PFSK-1 (cell line): ENCODE data around the gene MAST1.

ENCODE experiments used
- FOXP2 ChIP-seq: optimal IDR thresholded peaks from 2 replicates; pipeline ENCODE3; 2011; ENCODE audit warnings: borderline replicate concordance, control low read depth, inconsistent platforms; ENCODE audit not compliant: insufficient read depth; ENCODE audit errors: extremely low read length, extremely low read depth
- POLR2AphosphoS5 ChIP-seq: IDR thresholded peaks from 2 replicates; pipeline ENCODE4 v1.6.1; 2012; ENCODE audit warnings: low read depth, mild to moderate bottlenecking, control low read depth, low read length, moderate library complexity
- REST ChIP-seq, 2 experiments: IDR thresholded peaks; 2 replicates each; pipeline versions ENCODE4 v1.6.1 to v1.8.0; 2011 to 2012; ENCODE audit warnings: low read depth in 2 of 2, low read length in 2 of 2, control low read depth in 1 of 2, inconsistent platforms in 1 of 2, mild to moderate bottlenecking in 1 of 2, moderate library complexity in 1 of 2; ENCODE audit not compliant: insufficient read depth in 1 of 2
- SIN3A ChIP-seq: IDR thresholded peaks from 2 replicates; pipeline ENCODE4 v1.6.1; 2012; ENCODE audit warnings: mild to moderate bottlenecking, low read length, moderate library complexity, borderline replicate concordance; ENCODE audit not compliant: insufficient read depth
- TAF1 ChIP-seq: IDR thresholded peaks from 2 replicates; pipeline ENCODE4 v1.6.1; 2012; ENCODE audit warnings: low read length, control low read depth, borderline replicate concordance; ENCODE audit not compliant: insufficient read depth

- TF ChIP-seq REST (IDR thresholded peaks at IDR 0.05; ENCODE audit: insufficient read depth in 1 of 2, low read depth in 2 of 2, low read length in 2 of 2), result no peak
- no peak for TF ChIP-seq SIN3A
- no peak for TF ChIP-seq POLR2AphosphoS5
- no peak for TF ChIP-seq TAF1
- no peak for TF ChIP-seq FOXP2
Observed at GRCh38 chr19:12907166-12907565, 68.9 kb downstream of the MAST1 start.
